ENCODE results near the gene EYA4. TPM values are rescaled to one million over a fixed set of nuclear protein-coding genes. Genes with fewer than 3 reads are reported as not detected.

The EYA4 gene
- total and polyA plus RNA-seq, 2 of the 4 experiments (the other 2 are of a cell fraction): 5.7 to 11.1 TPM

DNA sequence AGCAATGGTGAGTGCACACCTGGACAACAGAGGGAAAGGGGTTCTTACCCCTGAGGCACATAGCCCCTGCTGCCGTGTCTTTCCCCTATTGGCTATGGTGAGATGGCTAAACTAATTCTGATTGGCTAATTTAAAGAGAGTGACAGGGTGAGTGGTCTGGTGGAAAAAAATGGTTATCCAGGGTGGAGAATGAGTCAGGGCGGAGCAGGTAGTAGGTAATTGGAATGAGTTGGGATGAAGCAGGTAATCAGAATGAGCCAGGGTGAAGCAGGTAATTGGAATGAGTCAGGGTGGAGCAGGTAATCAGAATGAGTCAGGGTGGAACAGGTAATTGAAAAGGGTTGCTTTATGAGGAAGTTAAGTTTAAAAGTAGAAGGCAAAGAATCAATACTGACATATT is 200.3 kb downstream of the EYA4 start:
- Histone ChIP-seq H2BK120ac (ENCODE audit: low read depth, low read length) (no peak overlapping the region), H3K27me3 (ENCODE audit: control insufficient read depth, insufficient read depth, low read length) (no peaks in the 10 kb centered on the region), H3K4me2 (ENCODE audit: low read depth, low read length) (no peak overlapping the region), H2BK15ac (ENCODE audit: low read depth, low read length) (no peak overlapping the region), H3K4me1 (ENCODE audit: control insufficient read depth, insufficient read depth, low read length) (peaks cover 3% of the 10 kb centered on the region), H3K79me1 (ENCODE audit: low read depth in 1 of 2, low read length in 2 of 2) (peaks cover 5 to 10% of the 10 kb centered on the region in 2 experiments; a peak in 2 of 4 replicates), H3K36me3 (ENCODE audit: control insufficient read depth, insufficient read depth, low read length) (no peaks in the 10 kb centered on the region), H3K27ac (ENCODE audit: insufficient read depth, low read length) (no peak overlapping the region), H2AK5ac (ENCODE audit: low read depth, low read length) (no peak overlapping the region), H4K20me1 (ENCODE audit: insufficient read depth, low read length) (peaks cover 3% of the 10 kb centered on the region), H3K23ac (ENCODE audit: low read depth, low read length) (no peak overlapping the region), H3K4me3 (ENCODE audit: insufficient read depth, low read depth, low read length) (no peak overlapping the region), H2AK9ac (replicated peaks; ENCODE audit: low read depth, low read length, poor library complexity) (no peak overlapping the region), H2BK5ac (ENCODE audit: low read depth, low read length, poor library complexity, severe bottlenecking) (no peak overlapping the region), H3K14ac (replicated peaks; ENCODE audit: low read depth, low read length) (no peak overlapping the region), H3K9ac (ENCODE audit: low read depth, low read length) (no peak overlapping the region), H4K8ac (ENCODE audit: low read depth in 2 of 2, low read length in 2 of 2) (no peak overlapping the region), H3K9me3 (ENCODE audit: control insufficient read depth, insufficient read depth, low read length) (no peaks in the 10 kb centered on the region), H3K4ac (ENCODE audit: low read depth, low read length) (no peak overlapping the region), H4K5ac (ENCODE audit: low read depth, low read length) (no peak overlapping the region), H3K56ac (ENCODE audit: extremely low read depth, insufficient read depth, low read length) (no peak overlapping the region), H2BK20ac (ENCODE audit: low read depth, low read length) (no peak overlapping the region), H3K18ac (ENCODE audit: low read depth, low read length) (no peak overlapping the region), H4K91ac (ENCODE audit: insufficient read depth, low read depth, low read length) (no peak overlapping the region), H2AFZ (replicated peaks; ENCODE audit: low read length, poor library complexity) (no peak overlapping the region), H3K9me1 (ENCODE audit: insufficient read depth, low read length) (peaks cover 3% of the 10 kb centered on the region; the same call in 1 of the 2 replicates)
- intact Hi-C loops (cut with micrococcal nuclease) (no loop called here), dilution Hi-C loops (cut with HindIII; ENCODE audit: low sequenced_read_pairs, unreplicated experiment) (no loop called here), in situ Hi-C loops (cut with MboI; ENCODE audit: low sequenced_read_pairs) (no loop called here)
- WGBS, 2 experiments (ENCODE audit: extremely low coverage in 2 of 2, insufficient read length in 1 of 2): 94% methylated on average over 2 of the region's 2 CpGs; no CpG with 5 or more reads in 1 of the 2 experiments
- ChIA-PET CTCF (no interaction called here), POLR2A (ENCODE audit: unreplicated experiment) (no interaction called here)
- TF ChIP-seq SMC3 (IDR thresholded peaks at IDR 0.05; ENCODE audit: low read depth, low read length) (no peak), CHD1 (IDR thresholded peaks at IDR 0.05; ENCODE audit: low read depth, low read length) (no peak), RCOR1 (IDR thresholded peaks at IDR 0.05; ENCODE audit: insufficient replicate concordance, low read length) (no peak), MAFK (IDR thresholded peaks at IDR 0.05; ENCODE audit: low read depth, low read length) (no peak), MXI1 (IDR thresholded peaks at IDR 0.05; ENCODE audit: borderline replicate concordance, low read depth, low read length) (no peak), NFE2L2 (IDR thresholded peaks at IDR 0.05; ENCODE audit: low read depth, low read length) (no peak), RFX5 (IDR thresholded peaks at IDR 0.05; ENCODE audit: low read depth, low read length) (no peak), BHLHE40 (IDR thresholded peaks at IDR 0.05; ENCODE audit: low read depth, low read length) (no peak), MAZ (IDR thresholded peaks at IDR 0.05; ENCODE audit: borderline replicate concordance, low read depth, low read length) (no peak), CEBPB (IDR thresholded peaks at IDR 0.05; ENCODE audit: low read depth, low read length) (no peak), POLR2A (IDR thresholded peaks at IDR 0.05; ENCODE audit: low read depth, low read length) (no peak), FOS (IDR thresholded peaks at IDR 0.05; ENCODE audit: low read depth, low read length) (no peak)
- TF ChIP-seq, protein P1, sequence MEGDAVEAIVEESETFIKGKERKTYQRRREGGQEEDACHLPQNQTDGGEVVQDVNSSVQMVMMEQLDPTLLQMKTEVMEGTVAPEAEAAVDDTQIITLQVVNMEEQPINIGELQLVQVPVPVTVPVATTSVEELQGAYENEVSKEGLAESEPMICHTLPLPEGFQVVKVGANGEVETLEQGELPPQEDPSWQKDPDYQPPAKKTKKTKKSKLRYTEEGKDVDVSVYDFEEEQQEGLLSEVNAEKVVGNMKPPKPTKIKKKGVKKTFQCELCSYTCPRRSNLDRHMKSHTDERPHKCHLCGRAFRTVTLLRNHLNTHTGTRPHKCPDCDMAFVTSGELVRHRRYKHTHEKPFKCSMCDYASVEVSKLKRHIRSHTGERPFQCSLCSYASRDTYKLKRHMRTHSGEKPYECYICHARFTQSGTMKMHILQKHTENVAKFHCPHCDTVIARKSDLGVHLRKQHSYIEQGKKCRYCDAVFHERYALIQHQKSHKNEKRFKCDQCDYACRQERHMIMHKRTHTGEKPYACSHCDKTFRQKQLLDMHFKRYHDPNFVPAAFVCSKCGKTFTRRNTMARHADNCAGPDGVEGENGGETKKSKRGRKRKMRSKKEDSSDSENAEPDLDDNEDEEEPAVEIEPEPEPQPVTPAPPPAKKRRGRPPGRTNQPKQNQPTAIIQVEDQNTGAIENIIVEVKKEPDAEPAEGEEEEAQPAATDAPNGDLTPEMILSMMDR (conservative IDR thresholded peaks at IDR 0.05; ENCODE audit: low read depth, low read length): no peak
- TF ChIP-seq, protein P2, sequence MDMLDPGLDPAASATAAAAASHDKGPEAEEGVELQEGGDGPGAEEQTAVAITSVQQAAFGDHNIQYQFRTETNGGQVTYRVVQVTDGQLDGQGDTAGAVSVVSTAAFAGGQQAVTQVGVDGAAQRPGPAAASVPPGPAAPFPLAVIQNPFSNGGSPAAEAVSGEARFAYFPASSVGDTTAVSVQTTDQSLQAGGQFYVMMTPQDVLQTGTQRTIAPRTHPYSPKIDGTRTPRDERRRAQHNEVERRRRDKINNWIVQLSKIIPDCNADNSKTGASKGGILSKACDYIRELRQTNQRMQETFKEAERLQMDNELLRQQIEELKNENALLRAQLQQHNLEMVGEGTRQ (IDR thresholded peaks at IDR 0.05; ENCODE audit: low read depth, low read length): no peak
- TF ChIP-seq, protein P3, sequence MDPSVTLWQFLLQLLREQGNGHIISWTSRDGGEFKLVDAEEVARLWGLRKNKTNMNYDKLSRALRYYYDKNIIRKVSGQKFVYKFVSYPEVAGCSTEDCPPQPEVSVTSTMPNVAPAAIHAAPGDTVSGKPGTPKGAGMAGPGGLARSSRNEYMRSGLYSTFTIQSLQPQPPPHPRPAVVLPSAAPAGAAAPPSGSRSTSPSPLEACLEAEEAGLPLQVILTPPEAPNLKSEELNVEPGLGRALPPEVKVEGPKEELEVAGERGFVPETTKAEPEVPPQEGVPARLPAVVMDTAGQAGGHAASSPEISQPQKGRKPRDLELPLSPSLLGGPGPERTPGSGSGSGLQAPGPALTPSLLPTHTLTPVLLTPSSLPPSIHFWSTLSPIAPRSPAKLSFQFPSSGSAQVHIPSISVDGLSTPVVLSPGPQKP (IDR thresholded peaks at IDR 0.05; ENCODE audit: borderline replicate concordance, low read depth, low read length): no peak
- no peak for ATAC-seq (ENCODE audit: low read depth)
- no TSS peak for BruUV-seq (replicated peaks)
- no peak for DNase-seq

Measured in IMR-90 (cell line).